ENCODE data around the gene ENAM. TPM values are rescaled to one million over a fixed set of nuclear protein-coding genes. Genes with fewer than 3 reads are reported as not detected.

The ENAM gene
- total and polyA plus RNA-seq, 9 of the 15 experiments (the other 6 are each of a cell fraction or from before 2014, with no cell fraction given) = 0.04 to 0.09 (median 0.04) TPM; not detected in 6

DNA sequence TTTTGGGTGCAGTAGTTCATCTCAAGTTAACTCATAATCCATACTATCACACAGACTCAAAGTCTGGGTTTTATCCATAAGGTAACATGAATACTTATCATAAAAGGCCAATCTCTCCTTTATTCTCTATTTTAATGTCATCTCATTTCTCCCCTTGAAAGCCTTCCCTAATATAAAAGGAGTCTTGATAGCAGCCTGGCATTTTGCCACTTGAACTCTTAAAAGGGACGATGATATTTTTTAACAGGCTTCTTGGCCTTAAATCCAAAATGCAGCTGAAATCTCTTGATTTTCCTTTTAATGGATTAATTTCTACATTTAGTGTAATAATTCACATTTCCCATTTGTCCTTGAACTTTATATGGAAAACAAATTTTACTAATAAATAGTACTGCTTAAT is 46.2 kb downstream of the ENAM start (continued):
- TF ChIP-seq ZNF324 (CRISPR knock-in tag; IDR thresholded peaks at IDR 0.05) (no peak), CBX8 (IDR thresholded peaks at IDR 0.05; ENCODE audit: borderline replicate concordance, extremely low read depth, low read depth, low read length, poor library complexity, severe bottlenecking) (no peak), YBX1 (IDR thresholded peaks at IDR 0.05) (no peak), THAP12 (CRISPR knock-in tag; IDR thresholded peaks at IDR 0.05) (no peak), ZFP1 (CRISPR knock-in tag; IDR thresholded peaks at IDR 0.05) (no peak), DACH1 (IDR thresholded peaks at IDR 0.05; ENCODE audit: partially characterized antibody) (no peak), MTA2 (IDR thresholded peaks at IDR 0.05; ENCODE audit: low read depth) (no peak)
- TF ChIP-seq, protein P1, sequence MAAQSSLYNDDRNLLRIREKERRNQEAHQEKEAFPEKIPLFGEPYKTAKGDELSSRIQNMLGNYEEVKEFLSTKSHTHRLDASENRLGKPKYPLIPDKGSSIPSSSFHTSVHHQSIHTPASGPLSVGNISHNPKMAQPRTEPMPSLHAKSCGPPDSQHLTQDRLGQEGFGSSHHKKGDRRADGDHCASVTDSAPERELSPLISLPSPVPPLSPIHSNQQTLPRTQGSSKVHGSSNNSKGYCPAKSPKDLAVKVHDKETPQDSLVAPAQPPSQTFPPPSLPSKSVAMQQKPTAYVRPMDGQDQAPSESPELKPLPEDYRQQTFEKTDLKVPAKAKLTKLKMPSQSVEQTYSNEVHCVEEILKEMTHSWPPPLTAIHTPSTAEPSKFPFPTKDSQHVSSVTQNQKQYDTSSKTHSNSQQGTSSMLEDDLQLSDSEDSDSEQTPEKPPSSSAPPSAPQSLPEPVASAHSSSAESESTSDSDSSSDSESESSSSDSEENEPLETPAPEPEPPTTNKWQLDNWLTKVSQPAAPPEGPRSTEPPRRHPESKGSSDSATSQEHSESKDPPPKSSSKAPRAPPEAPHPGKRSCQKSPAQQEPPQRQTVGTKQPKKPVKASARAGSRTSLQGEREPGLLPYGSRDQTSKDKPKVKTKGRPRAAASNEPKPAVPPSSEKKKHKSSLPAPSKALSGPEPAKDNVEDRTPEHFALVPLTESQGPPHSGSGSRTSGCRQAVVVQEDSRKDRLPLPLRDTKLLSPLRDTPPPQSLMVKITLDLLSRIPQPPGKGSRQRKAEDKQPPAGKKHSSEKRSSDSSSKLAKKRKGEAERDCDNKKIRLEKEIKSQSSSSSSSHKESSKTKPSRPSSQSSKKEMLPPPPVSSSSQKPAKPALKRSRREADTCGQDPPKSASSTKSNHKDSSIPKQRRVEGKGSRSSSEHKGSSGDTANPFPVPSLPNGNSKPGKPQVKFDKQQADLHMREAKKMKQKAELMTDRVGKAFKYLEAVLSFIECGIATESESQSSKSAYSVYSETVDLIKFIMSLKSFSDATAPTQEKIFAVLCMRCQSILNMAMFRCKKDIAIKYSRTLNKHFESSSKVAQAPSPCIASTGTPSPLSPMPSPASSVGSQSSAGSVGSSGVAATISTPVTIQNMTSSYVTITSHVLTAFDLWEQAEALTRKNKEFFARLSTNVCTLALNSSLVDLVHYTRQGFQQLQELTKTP (IDR thresholded peaks at IDR 0.05; ENCODE audit: low read depth in 1 of 2, partially characterized antibody in 2 of 2) = no peak
- TF ChIP-seq, protein P2, sequence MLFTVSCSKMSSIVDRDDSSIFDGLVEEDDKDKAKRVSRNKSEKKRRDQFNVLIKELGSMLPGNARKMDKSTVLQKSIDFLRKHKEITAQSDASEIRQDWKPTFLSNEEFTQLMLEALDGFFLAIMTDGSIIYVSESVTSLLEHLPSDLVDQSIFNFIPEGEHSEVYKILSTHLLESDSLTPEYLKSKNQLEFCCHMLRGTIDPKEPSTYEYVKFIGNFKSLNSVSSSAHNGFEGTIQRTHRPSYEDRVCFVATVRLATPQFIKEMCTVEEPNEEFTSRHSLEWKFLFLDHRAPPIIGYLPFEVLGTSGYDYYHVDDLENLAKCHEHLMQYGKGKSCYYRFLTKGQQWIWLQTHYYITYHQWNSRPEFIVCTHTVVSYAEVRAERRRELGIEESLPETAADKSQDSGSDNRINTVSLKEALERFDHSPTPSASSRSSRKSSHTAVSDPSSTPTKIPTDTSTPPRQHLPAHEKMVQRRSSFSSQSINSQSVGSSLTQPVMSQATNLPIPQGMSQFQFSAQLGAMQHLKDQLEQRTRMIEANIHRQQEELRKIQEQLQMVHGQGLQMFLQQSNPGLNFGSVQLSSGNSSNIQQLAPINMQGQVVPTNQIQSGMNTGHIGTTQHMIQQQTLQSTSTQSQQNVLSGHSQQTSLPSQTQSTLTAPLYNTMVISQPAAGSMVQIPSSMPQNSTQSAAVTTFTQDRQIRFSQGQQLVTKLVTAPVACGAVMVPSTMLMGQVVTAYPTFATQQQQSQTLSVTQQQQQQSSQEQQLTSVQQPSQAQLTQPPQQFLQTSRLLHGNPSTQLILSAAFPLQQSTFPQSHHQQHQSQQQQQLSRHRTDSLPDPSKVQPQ (CRISPR knock-in tag; IDR thresholded peaks at IDR 0.05; ENCODE audit: borderline replicate concordance) = no peak

Data from K562 (cell line).